GM21529 (cell line): ENCODE results near the gene LYST.

Experiments used
- ATAC-seq: cut with Tn5 transposase; IDR thresholded peaks from one replicate; pipeline ENCODE4 v1.9.1; 2021; ENCODE audit not compliant: unreplicated experiment

Gene LYST

GRCh38 chr1:235725434-235725833 is 141.3 kb downstream of the LYST start:
- no peak for ATAC-seq

GRCh38 chr1:235724730-235725129 is 142.0 kb downstream of the LYST start:
- no peak for ATAC-seq

DNA sequence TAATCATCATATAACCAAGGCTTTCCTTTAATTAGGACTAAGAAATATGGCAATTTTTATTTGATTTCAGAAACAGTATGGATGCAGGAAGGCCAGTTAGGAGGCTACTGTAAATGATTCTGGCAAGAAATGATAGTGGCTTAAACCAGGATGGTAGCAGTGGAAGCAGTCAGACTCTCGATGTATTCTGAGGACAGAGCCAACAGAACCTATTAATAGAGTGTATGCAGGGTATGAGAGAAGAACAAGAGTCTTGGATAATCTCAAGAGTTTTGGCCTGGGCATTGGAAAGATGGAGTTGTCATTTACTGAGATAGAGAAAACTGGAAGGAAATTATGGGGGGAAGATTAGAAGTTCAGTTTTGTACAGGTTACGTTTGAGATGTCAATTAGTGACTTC is 143.8 kb downstream of the LYST start:
- no peak for ATAC-seq

GRCh38 chr1:235721982-235722381 is 144.7 kb downstream of the LYST start:
- no peak for ATAC-seq

DNA sequence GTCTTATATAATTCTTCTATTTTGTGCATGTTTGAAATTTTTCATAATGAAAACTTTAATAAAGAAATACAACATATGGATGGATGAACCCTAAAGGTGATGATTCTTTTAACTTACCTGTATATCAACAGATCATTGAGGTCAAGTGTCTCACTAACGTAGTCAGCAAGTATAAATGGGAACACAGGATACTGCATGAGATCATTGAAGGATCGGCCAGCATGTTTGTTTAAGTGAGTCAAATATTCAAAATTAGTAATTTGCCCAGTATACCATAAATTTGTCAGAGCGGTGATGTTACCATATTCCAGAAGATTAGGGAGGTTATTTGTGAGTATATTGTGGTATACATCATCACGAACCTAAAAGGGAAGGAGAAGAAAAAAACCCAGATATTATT is 146.2 kb downstream of the LYST start:
- no peak for ATAC-seq

DNA sequence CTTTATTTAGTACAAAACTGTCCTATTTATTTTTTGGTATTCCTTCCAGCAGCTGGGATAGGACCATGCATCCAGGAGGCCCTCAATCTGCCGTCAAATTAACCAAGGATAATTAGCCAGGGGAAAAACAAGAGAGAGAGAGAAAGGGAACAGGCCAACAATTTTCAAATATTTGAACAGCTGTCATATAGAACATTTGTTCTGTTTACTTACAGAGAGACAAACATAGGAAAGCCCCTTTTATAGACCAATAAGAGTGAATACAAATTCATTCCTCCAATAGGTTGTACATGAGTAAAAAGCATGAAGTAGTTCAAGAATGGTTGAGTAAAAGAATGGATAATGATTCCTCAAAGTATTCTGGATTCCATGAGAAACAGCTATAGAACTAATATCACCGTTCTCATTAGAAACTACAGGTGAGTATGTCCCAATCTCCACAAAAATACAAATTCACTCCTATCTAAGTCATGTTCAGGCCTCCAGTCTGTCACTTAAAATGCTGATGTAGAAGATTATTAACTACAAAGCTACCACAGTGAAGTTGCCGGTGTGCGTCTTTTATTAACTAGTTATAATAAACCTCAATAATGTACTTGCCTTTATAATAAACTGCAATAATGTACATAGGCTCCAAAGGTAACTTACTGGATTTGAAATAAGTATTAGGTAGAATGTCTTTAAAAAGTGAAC is 152.4 kb downstream of the LYST start:
- ATAC-seq, result no peak

DNA sequence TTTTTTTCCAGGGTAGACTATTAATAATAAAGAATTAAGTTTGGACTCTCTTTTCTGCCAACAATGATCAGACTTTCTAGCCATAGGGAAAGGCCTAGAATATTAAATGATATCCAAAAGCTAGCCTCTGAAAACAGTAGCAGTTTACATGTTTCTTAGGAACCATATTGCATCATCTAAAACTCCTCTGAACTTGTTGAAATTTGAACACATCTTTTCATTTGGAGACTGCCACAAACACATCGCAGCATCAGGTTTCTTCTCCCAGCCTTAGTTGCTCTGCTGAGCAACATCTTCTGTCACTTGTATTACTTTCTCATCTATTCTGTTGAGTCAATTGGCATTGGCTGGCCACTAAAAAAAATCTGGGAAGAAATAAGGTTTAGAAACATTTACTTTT is 153.9 kb downstream of the LYST start:
- ATAC-seq, result no peak

DNA sequence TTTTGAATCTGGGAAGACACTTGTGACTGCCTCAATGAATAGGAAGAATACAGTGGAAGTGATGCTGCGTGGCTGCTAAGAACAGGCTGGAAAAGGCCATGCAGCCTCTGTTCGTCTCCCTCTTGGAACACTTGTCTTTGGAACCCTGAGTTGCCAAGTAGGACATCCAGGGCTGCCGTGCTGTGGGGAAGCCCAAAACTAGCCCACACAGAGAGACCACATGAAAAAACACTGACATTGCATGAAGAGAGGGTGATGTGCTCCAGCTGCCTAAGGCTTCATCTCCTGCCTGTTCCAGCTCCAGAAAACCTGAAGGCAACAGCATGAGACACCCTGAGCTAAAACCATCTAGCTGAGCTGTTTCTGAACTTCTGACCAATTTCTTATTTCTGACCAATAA is 156.0 kb downstream of the LYST start:
- no peak for ATAC-seq

- ATAC-seq, result no peak
Measured at GRCh38 chr1:235709018-235709417, 157.7 kb downstream of the LYST start.

DNA sequence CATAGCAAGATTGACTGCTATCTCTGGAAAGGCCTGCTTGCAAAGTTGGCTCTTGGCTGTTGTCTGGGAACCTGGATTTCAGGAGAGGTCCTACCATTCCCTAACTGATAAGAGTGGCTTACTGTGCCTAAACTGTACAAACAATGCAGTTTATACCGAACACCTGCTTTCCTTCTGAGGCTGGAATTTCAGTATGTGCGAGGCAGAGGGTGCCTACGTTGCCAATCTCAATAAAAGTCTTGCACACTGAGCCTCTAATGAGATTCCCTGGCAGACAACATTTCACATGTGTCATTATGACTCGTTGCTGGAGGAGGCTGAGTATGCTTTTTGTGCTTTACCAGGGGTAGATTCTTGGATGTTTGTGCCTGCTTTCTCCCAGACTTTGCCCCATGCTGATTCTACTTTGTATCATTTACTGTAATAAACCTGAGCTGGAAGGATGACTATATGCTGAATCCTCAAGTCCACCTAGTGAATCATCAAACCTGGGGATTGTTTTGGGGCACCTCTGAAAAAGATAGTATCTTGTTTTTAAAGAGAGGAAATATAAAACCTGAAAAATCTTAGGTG is 158.2 kb downstream of the LYST start:
- ATAC-seq, result no peak

GRCh38 chr1:235703506-235703905 is 163.2 kb downstream of the LYST start:
- ATAC-seq, result no peak

GRCh38 chr1:235702412-235702811 is 164.3 kb downstream of the LYST start:
- no peak for ATAC-seq

- no peak for ATAC-seq
Measured at GRCh38 chr1:235697508-235697907, 169.2 kb downstream of the LYST start.

- no peak for ATAC-seq
Measured at GRCh38 chr1:235689356-235689755, 177.3 kb downstream of the LYST start.

GRCh38 chr1:235688096-235688495 is 178.6 kb downstream of the LYST start:
- ATAC-seq, result no peak

- ATAC-seq, result no peak
Measured at GRCh38 chr1:235683653-235684052, 183.1 kb downstream of the LYST start.

DNA sequence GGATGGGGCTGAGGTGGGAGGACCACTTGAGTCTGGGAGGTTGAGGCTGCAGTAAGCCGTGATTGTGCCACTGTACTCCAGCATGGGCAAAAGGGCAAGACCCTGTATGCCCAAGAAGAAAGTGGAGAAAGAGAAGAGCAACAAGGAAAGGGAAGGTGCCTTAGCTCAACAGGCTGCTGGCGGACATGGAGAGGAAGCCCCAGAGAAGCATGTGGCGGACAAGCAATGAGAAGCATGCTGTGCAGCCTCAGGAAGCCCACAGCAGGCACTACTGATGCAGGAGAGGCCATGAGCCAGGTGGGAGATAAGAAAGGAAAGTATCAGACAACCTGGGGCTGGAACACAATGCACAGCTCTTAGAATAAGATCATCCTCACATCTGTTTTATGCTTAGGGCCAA is 184.5 kb downstream of the LYST start:
- no peak for ATAC-seq

GRCh38 chr1:235679644-235680043 is 187.1 kb downstream of the LYST start:
- no peak for ATAC-seq

- no peak for ATAC-seq
Measured at GRCh38 chr1:235679005-235679404, 187.7 kb downstream of the LYST start.

- ATAC-seq, result no peak
Measured at GRCh38 chr1:235675152-235675890, 191.4 kb downstream of the LYST start.

DNA sequence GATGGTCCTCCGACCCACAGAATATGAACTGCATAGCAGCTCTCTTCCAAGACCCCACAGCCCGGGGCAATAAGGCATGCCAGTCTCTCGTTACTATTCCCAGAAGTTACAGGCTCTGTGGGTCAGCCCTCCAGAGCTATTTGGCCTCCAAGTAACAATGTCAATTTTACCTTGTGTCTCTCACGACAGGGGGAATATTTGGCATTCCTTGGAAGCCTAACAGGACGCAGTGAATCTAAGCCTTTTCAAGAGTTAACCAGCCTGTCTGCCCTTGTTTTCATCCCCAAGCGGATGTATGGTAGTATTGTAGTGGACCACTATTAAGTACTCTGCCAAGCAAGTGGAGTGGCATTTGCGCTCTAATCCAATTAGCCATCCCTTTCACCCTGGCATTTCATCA is 192.7 kb downstream of the LYST start:
- no peak for ATAC-seq

- no peak for ATAC-seq
Measured at GRCh38 chr1:235671992-235672391, 194.7 kb downstream of the LYST start.
